ENCODE results near the gene MMRN1.

MMRN1 gene

GRCh38 chr4:89894649-89895550 lies at the start of gene MMRN1:
MMRN1 (plus strand) TSS chr4:89894854; CDS start chr4:89894972, 118 bp downstream.
- no peak for DNase-seq

DNA sequence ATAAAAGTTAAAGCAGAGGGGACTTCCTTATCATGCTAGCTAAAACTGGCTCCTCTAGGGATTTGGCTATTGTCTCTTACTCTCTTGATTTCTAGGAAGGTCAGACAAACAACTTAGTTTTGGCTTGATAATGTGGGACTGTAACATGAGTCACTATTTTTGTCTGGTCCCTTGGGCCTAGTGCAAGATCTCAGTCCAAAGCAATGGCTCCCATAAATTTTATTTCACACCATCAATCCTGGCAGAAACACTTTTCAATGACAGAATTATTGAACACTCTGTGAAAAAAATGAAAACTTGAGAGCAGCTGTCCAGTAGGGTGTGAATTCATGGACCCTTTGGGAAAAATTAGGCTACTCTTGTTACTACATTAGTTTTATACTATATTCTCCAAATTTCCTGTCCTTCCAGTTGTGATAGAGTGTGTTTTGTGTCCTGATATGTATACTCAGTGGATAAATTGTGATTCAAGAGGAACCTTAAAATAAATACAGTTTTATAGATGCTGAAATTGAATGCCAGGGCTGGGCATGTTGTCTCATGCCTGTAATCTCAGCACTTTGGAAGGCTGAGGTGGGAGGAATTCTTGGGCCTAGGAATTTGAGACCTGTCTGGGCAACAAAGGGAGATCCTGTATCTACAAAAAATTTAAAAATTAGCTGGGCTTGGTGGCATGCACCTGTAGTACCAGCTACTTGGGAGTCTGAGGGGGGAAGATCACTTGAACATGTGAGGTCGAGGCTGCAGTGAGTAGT lies 46.9 kb upstream of the MMRN1 start:
- DNase-seq: no peak

DNA sequence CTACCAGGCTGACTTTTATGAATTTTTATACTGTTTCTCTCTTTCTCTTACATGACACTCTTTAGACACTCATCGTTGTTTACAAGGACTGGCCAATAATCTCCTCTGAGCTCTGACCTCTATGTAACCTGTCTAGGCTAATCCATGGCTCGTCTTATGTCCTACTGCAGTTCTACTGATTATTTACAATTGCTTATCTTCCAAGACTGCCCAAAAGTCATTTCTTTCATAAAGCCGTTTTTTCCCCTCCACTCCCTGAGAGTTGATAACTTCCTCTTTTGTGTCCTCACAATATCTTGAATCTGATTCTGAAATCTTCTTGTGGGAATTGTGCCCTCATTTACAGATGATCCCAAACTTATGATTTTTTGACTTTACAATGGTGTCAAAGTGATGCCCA lies 39.4 kb upstream of the MMRN1 start:
- no peak for DNase-seq

DNA sequence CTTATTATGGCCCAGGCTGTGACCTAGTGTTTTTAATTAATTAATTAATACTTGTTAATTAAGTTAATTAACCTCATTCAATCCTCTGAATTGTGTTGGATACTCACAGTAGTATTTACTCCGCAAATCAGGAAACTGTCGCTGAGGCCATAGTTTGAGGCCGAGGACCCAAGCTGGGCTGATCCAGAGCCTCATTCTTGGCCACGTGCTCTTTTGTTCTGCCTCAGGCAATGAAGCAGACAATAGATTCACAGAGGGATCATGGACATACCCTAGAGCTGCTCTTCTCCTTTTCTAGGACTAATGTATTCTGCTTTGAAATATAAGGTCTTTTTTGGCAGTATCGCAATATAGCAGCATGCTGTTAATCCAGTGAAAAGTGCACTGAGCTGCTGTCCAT lies 33.7 kb upstream of the MMRN1 start:
- DNase-seq: no peak

DNA sequence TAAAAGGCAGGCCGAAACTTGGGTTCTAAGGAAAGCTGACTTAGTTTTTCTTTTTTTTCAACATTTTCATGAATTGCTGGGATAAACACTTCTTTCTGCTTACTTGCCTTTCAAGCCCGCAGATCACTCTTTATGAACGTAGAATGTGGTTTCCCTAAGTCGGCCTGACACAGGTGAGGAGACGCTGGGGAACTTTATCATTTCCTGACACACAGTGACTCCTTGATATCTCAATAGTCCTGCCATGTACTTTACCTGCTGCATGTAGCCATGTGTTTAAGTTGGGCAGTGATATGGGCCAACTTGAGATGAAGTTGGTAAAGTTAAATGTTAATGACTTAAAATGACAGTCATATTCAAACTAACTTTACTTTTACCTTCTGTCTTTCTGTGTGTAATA lies 31.1 kb upstream of the MMRN1 start:
- no peak for DNase-seq

- no peak for DNase-seq
Observed at GRCh38 chr4:89868276-89868675, 26.4 kb upstream of the MMRN1 start.

DNA sequence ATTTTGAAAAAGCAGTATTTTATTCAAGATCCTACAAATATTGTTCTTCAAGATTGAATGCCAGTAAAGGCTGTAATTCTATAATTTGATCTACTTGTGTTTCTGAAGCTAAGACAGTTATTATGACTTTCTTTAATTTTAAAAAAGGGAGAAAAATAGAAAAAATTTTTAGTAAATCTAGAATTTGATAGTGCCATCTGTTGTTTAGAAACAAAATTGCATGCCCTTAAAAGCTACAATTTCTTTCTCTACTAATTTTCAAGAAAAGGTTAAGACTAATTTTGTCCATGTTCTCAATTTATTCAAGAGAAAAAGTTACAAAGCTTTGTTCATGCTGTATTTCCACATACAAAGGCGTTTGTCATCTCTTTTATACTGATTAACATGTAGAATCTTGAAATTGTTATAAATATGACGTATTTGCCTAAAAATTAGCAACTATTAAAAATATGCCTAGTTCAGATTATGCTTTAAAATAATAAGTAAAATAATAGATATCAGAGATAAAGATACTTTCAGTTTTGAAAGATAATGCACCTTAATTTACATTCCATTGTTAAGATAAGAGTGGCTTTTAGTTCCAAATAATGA lies 25.6 kb upstream of the MMRN1 start:
- DNase-seq: no peak

DNA sequence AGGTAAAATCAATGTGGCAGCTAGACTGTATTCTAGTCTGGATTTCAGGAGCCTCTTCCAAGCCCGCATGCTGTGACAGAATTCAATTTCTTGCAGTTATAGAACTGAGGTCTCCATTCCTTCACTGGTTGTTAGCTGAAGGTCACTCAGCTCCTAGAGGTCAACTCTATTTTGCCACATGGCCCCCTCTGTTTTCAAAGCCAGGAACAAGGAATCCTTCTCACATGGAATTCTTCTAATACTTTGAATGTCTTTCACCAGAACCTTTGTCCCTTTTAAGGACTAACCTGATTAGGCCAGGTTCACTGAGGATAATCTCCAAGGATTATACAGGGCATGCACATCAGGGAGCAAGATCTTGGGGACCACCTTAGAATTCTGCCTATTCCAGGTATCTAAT lies 23.4 kb upstream of the MMRN1 start:
- DNase-seq: no peak

- no peak for DNase-seq
Observed at GRCh38 chr4:89876548-89876947, 18.1 kb upstream of the MMRN1 start.

DNA sequence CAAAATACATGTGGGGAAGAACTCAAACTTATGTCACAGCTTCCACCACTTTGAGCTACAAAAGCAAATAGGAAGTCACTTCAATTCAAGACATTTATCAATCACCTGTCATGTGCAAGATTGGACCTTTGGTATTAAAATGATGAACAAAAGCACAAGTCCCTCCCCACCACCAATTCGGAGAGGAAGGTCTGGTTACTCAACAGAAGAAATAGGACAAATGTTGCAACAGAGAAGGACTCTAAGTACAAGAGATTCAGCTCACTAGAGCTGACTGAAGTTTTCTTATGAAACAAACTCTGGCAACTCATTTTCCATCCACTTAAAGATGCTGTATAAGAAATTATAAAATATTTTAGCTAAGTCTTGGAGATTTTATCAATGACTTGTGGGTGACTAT lies 16.0 kb upstream of the MMRN1 start:
- no peak for DNase-seq

GRCh38 chr4:89879215-89879614 lies 15.4 kb upstream of the MMRN1 start:
- DNase-seq: no peak

- peak; percentile 19 for DNase-seq
Observed at GRCh38 chr4:89889289-89889688, 5.4 kb upstream of the MMRN1 start.

GRCh38 chr4:89897867-89898266 lies 3.2 kb downstream of the MMRN1 start:
- DNase-seq: no peak

- no peak for DNase-seq
Observed at GRCh38 chr4:89898304-89898716, 3.7 kb downstream of the MMRN1 start.

DNA sequence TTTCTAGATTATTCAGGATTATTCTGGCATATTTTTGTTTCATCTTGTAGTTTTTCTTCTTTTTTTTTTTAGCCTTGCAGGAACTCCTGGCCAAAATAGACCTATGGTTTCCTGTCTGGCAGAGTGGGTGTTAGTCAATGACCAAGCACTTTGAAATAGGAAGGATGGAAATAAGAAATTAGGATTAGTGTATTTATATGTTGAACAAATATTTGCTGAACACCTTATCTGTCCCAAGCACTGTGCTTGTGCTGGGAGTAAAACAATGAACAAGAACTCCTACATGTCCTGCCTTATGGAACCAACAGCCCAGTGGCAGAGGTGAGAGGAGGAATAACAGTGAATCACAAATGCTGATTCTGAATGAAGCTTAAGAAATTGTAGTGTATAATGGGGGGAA lies 4.5 kb downstream of the MMRN1 start:
- no peak for DNase-seq

GRCh38 chr4:89899854-89900253 lies 5.2 kb downstream of the MMRN1 start:
- DNase-seq: no peak

GRCh38 chr4:89901808-89902431 lies 7.3 kb downstream of the MMRN1 start:
- DNase-seq: peak; percentile 49

DNA sequence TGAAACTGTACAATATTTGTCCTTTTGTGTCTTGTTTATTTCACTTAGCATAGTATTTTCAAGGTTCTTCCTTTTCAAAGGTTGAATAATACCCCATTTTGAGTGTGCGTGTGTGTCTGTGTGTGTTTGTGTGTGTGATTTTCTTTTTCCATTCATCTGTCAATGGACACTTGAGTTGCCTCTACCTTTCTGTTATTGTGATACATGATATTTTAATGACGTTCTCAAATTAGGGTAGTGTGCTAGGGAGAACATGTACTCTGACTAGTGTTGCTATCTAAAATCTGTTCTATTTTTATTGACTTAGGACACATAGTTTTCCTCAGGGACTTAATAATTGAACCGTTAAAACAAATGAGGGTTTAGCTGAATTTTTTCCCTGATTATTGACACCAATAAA lies 9.9 kb downstream of the MMRN1 start:
- DNase-seq: no peak

GRCh38 chr4:89906316-89906715 lies 11.7 kb downstream of the MMRN1 start:
- no peak for DNase-seq

DNA sequence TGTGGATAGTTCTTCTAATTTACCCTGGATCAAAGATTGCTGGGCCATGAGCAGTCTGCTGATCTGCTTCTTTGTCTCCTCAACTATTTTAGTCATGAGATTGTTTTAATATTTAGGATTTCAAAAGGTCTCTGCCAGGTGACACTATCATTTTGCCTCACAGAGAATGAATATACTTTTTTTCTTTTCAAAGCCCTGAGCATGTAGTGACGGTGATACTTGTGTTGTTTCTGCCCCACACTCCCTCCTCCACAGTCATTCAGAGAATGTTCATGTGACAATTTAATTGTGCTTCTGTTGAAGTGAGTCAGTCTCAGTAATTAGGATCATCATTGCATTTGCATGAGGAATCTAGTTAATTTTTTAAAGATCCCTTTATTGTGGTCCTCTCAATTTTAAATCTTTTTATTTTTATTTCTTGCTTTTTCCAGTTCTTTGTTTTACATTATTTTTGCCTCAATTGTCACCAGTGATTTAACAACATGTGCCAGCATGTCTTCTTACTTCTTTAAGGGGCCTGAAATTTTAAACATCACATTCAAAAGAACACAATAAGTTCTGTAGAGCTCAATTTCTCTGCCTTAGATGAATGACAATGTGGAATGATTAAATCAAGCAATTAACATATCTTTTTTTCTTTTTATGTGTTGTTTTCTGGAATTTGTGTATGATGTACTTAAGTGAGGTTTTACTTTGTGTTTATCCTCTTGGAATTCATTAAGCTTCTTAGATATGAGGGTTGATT lies 12.3 kb downstream of the MMRN1 start:
- no peak for DNase-seq

GRCh38 chr4:89909889-89910288 lies 15.2 kb downstream of the MMRN1 start:
- DNase-seq: no peak

DNA sequence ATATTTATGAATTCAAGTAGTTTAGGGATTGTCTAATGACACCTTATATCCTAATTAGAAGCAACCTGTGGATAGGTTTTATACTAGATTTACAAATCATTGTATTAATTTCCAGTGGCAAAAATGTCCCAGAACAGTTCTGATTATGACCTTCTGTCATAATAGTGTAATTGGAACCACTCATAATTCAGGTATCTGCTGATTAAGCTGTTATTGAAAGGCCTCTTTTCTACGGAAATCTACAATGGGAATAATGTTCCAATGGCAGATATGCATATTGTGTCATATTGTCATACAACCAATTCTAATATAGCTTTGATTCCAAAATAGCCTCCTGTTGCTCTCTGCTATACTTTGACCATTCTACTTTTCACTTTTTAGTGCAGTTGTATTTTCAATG lies 19.0 kb downstream of the MMRN1 start:
- DNase-seq: no peak
